GM18909 (cell line): ENCODE data around the gene C2orf42.
"Not testable (repeated sequence)": the region's sequence is repeated elsewhere in the genome, so short reads cannot be mapped to it uniquely, and the experiment has no call there.

ENCODE experiments used
- ATAC-seq: cut with Tn5 transposase; IDR thresholded peaks from one replicate; pipeline ENCODE4 v1.9.1; 2021; ENCODE audit warnings: mild to moderate bottlenecking; ENCODE audit not compliant: unreplicated experiment, poor library complexity

Gene C2orf42

DNA sequence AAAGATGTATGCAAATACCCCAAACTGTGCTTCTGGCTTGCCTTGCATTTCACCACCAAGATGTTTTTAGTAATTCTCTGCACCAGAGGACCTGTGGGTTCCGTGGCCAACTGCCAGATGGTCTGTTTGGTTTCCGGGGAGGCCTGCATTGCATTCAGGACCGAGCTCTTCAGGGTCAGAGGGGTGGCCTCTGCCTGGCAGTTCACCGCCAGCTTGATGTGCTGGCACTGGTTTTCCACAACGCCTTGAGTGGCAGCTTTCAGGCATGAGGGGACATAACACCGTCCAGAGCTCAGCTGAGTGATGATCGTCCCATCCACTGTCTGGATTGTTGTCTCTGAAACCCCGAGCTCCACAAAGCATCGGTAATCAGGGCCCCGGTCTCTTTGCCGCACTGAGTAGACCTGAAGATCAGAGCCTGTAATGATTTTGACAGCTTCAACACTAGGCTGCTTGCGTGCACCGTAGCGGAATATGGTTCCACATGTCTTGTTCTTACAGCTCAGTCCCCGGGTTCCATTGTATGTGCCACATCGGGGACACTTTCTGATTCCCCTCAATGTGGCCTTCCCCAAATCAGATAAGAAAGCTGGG lies 9.4 kb downstream of the C2orf42 start:
- ATAC-seq, result peak; percentile 78

DNA sequence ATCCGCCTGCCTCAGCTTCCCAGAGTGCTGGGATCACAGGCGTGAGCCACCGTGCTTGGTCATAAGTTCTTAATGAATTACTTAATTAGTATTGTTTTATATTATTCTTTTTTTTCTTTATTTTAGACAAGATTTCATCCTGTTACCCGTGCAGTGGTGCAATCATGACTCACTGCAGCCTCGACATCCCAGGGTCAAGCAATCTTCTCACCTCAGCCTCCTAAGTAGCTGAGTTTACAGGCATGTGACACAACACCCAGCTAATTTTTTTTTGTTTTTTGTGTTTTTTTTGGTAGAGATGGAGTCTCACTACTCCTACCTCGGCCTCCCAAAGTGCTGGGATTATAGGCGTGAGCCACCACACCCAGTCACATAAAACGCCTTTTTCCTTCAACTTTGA lies 17.3 kb downstream of the C2orf42 start:
- ATAC-seq, result no peak

DNA sequence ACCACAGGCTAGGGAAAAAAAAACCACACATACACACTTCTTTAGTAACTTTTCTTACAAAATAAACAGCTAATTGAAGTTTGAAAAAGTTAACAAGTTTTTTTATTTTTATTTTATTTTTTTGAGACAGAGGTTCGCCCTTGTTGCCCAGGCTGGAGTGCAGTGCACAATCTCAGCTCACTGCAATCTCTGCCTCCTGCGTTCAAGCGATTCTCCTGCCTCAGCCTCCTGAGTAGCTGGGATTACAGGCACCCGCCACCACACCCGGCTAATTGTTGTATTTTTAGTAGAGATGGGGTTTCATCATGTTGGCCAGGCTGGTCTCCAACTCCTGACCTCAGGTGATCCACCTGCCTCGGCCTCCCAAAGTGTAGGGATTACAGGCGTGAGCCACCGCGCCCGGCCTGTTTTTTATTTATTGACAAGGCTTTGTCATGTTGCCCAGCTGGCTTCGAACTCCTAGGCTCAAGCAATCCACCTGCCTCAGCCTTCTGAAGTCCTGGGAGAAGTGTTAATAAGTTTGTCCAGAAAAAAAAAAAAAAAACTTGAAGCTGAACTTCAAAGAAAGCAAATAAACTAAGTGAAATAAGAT lies 21.1 kb downstream of the C2orf42 start:
- ATAC-seq, result not testable (repeated sequence)

DNA sequence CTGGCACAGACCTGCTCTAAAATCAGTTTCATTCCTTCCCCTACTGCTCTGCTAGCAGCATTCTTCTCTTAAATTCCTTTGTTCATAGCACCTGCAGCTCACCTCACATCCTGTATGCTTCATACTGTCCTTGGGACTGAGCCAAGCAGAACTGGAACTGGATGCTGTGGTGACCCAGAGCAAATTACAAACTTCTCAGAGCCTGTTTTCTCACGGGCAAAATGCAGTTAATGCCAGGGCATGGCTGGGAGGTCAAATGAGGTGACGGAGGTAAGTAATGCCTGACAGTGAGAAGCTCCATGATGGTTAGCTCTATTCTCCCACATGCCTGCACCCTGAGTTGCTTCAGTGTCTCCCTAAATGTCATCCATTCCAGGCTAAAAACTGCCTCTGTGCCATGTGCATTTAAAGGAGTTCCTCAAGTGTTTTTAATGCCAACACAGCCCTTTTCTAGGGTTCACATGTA lies 29.7 kb downstream of the C2orf42 start:
- peak; percentile 94 for ATAC-seq

DNA sequence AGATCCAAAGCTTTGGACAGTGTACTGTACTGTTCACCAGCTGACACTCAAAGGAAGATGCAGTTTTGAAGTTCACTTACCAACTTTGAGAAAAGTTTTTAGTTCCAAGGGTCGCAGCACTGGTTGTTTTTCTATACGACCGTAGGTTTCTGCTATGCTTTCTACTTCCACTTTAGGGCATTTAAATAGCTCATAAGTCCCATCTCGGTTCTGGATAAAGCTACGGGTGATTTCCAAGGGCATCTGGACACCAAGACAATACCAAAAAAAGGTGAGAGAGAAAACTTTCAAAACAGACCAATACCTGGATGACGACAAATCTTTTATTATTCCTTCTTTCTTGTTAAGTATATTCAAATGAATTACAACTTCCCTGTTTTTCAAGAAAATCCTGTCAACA lies 30.3 kb downstream of the C2orf42 start:
- no peak for ATAC-seq

DNA sequence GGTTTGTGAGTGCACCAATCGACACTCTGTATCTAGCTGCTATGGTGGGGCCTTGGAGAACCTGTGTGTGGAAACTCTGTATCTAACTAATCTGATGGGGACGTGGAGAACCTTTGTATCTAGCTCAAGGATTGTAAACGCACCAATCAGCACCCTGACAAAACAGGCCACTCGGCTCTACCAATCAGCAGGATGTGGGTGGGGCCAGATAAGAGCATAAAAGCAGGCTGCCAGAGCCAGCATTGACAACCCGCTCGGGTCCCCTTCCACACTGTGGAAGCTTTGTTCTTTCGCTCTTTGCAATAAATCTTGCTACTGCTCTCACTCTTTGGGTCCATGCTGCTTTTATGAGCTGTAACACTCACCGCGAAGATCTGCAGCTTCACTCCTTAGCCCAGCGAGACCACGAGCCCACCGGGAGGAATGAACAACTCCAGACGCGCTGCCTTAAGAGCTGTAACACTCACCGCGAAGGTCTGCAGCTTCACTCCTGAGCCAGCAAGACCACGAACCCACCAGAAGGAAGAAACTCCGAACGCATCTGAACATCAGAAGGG lies 41.6 kb downstream of the C2orf42 start:
- not testable (repeated sequence) for ATAC-seq

DNA sequence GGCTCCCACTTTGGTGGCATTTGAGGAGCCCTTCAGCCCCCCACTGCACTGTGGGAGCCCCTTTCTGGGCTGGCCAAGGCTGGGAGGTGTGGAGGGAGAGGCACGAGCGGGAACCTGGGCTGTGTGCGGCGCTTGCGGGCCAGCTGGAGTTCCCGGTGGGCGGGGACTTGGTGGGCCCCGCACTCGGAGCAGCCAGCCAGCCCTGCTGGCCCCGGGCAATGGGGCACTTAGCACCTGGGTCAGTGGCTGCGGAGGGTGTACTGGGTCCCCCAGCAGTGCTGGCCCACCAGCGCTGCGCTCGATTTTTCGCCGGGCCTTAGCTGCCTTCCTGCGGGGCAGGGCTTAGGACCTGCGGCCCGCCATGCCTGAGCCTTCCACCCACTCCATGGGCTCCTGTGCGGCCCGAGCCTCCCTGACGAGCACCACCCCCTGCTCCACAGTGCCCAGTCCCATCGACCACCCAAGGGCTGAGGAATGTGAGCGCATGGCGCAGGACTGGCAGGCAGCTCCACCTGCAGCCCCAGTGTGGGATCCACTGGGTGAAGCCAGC lies 42.5 kb downstream of the C2orf42 start:
- not testable (repeated sequence) for ATAC-seq

DNA sequence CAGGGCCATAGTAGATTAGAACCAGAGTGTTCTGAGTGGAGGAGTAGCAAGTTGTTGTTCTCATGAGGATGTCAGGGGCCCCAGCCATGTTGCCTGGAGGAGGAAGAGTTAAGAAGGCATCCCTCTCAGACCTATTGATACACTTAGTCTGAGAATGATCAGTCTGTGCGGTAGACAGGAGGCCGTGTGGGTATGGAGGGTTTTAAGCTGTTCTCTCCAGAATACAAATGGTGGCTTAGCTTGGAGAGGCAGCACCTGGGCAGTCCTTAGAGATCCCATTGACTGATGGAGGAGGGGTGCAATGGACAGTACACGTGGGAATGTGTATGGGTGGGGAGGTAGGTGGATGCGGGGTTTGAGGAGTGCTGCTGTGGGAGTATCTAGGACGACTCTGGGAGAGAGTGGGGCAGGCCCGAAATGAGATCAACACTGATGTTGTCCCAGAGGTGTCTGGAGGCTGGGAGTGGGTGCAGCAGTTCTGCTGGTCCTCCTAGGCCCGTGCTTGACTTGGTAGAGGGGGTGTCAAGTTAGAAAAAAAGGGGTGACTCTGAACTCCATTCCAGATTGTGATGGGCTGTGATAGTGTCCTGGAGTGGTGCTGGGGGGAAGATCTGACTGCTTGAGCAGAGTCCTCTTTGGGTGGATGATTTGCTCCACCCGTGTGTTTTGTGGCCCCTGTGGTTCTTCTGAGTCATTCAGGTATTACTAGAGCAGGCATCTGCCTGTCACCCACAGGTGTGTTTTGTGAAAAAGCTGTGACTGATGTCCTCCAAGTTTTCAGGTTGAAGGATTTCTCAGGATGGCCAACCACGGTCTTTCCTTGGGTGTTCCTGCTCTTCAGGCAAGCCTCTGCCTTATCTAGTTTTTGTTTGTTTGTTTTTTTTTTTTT lies 44.7 kb downstream of the C2orf42 start:
- ATAC-seq, result no peak

DNA sequence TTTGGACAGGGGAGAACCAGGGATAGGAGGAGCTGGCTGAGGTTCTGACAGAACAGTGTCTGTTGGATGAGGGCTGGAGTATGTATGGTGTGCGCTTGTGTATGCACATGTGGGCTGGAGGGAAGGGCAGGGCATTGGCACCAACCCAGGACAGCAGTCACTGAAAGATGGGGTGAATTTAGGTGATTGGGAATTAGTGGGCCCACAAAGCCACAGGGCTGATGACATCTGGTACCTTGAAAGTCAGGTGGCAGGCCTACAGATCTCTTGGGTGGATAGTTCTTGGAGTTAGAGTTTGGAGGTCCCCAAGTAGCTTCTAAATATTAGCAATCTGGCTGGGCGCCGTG lies 45.7 kb downstream of the C2orf42 start:
- ATAC-seq, result no peak

DNA sequence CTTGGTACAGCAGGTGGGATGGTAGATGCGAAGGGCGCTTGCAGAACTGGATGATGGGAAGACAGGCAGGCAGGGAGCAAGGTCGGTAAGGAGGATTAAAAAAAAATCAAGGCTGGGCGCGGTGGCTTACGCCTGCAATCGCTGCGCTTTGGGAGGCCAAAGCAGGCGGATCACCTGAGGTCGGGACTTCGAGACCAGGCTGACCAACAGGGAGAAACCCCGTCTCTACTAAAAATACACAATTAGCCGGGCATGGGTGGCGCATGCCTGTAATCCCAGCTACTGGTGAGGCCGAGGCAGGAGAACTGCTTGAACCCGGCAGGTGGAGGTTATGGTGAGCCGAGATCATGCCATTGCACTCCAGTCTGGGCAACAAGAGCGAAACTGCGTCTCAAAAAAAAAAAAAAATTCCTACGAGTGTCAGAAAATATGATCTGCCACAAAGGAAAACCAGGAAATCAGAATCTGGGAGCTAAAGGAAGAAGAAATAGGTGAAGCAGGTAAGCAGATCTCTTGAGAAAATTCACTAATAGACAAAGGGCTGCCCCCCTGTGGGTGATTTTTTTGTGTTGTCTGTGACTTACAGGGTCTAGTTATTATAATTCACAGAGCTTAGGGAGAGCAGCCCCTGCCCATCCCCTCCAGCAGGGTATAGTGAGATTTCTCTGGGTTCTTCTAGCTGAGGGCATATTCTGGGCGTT lies 46.2 kb downstream of the C2orf42 start:
- ATAC-seq, result no peak

DNA sequence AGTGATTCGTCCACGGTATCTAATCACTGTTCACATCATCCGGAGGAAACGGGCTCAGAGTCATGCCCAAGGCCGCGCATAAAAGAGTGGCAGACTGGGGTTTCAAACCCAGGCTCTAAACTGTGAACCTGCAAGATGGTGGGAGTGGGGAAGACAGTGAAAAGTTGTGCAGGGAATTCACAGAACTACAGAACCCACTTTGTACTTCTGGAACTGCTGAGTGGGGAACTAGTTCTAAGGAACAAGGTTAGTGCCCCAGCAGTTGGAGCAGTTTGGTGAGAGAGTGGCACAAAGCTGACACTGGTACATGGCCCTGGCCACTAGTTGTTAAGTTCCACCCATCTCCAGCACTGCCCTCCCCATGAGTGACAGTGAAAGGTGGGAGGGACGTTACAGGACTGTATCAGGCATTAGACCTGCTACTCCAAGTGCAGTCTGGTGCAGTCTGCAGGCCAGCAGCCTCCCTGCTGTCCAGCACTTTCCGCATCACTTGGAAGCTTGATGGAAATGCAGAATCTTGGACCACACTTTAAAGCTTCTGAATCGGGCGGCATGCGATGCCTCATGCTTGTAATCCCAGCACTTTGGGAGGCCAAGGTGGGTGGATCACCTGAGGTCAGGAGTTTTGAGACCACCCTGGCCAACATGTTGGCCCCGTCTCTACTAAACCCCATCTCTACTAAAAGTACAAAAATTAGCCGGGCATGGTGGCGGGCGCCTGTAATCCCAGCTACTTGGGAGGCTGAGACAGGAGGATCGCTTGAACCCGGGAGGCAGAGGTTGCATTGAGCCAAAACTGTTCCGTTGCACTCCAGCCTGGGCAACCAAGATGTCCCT lies 47.3 kb downstream of the C2orf42 start:
- ATAC-seq, result no peak

DNA sequence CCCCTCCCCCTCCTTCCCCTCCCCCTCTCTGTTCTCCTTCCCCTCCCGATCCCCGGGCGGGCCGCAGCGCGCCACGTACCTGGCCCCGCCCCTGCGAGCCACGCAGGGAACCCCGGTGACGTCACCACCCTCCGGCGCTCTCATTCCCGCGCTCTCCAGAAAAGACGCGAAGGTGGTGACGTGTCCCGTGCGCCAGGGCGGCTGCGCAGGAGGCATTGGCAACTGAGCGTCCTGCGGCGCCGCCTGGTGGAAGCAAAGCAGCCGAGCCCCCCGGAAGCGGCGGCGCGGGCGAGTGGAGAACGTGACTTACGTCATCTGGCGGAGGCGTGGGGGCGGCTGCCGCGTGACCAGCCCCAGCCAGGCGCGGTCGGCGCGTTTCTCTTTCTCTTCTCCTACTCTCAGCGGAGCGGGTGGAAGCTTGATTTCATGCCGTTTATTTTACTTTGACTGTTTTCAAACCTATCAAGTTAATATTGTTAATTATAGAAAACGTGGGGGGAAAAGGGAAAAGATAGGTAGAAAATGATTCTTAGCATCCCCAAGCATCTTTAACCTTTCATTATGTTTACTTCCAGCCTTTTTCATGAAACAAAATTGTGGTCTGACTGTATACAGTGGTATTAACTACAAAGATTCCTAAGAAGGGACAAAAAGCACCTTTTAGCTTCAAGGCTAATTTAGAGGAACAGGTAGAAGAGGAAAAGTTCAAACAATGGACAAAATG lies 48.1 kb downstream of the C2orf42 start:
- peak; percentile 71 for ATAC-seq

DNA sequence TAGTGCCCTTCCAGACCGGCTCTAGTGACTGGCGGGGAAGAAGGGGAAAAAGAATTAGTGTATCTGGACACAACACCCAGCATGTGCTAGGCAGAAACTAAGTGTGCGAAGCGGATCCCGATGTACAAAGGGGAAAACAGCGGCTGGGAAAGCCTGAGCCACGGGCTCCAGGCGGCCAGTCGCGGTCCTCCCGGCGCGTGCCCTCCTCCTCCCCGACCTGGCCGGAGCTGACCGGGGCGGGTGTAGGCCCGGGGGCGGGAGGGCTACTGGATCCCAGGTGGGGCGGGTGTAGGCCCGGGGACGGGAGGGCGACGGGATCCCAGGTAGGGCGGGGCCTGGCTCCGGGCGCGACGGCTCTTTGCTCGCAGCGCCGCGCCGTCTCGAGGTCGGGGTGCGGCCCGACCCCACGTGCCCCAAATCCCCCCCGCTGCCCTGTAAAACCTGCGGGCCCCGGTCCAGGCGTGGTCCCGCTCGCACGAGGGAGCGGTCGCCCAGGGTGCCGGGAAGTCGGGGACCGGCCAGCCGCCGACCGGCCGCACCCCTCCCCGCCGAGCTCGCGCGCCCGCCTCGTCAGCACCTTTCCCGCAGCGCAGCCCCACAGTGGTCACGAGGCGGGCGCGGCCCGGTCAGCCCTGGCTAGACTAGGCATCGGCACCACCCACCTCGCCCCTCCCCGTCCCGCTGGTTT lies 48.8 kb downstream of the C2orf42 start:
- ATAC-seq, result peak; percentile 34

DNA sequence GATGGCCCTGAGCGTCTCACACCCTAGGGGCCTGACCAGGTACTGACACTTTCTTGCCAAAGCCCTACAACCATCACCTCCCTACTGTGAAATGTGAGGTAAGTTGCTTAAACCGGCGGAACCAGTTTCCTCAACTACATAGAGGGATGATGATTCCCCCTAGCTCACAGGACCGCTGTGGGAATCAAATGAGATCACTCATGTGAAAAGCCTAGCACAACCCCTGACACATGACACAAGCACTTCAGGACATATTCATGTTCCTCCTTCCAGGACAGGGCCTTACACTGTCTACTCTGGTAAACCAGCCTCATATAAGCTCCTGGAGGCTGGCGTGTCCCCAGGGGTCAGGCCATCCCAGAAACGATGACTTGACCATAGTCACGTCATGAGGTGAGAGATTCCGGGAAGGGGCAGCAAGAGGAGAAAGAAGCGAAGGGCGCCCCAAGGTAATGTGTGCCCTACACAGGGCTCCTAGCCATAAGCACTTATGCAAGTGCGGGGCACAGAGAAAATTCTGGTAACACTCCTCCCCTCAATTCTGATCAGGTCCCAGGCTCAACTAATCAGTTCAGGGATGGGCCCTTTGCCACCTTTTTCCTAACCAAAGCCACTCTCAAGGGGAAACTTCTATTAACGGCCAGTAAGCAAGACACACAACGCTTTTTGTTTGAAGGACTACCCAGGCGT lies 49.5 kb downstream of the C2orf42 start:
- ATAC-seq, result peak; percentile 40

DNA sequence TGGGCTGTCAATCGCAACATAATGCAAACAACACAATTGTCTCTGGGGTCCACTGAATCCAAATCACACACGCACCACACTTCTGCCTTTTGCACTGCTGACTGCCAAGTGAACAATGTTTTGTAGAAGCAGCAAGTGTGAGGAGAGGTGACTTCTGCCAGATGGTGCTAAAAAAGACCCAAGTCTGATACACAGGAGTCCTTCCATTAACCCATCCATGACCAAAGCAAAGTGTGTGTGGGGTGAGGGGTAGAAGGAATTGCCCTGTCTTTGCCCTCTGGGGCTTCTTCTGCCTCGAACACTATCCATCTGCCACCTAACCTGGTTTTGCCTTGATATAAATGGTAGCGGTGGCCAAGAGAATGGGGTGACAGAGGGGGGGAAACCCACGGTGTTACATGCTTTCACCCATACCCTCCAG lies 50.0 kb downstream of the C2orf42 start:
- ATAC-seq, result no peak

DNA sequence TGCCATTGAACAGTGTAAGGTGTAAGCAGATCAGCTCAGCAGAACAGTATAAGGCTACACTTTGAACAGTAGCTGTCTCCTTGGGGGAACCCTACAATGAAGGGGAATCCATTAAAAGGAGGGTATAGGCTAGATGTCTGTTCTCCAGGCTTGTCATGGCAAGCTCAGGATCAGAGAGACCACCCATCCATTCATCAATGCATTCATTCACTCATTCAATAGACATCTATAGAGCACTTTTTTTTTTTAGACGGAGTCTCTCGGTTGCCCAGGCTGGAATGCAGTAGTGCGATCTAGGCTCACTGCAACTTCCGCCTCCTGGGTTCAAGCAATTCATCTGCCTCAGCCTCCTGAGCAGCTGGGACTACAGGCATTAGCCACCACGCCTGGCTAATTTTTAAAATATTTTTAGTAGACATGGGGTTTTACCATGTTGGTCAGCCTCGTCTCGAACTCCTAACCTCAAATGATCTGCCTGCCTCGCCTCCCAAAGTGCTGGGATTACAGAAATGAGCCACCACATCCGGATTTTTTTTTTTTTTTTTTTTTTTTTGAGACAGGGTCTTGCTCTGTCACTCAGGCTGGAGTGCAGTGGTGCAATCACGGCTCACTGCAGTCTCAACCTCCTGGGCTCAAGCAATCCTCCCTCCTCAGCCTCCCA lies 56.4 kb downstream of the C2orf42 start:
- ATAC-seq, result not testable (repeated sequence)
